Neural cell (in vitro differentiated cells): Measurements from ENCODE around the gene NEK5.

ENCODE experiments used
- CTCF ChIP-seq: fragments of 450-650 bp; IDR thresholded peaks from 2 replicates; pipeline ENCODE4 v1.5.1; 2014; ENCODE audit warnings: antibody characterized with exemption, mild to moderate bottlenecking, moderate library complexity; ENCODE audit not compliant: poor library complexity, severe bottlenecking
- EP300 ChIP-seq: fragments of 450-650 bp; conservative IDR thresholded peaks from 2 replicates; pipeline ENCODE4 v1.6.1; 2014; ENCODE audit warnings: antibody characterized with exemption, mild to moderate bottlenecking, moderate library complexity; ENCODE audit not compliant: poor library complexity, severe bottlenecking
- EZH2 ChIP-seq: fragments of 200-600, 300-800 bp; shearing (Covaris generic), sonication (generic); IDR thresholded peaks from 2 replicates; pipeline ENCODE4 v1.6.1; 2014; ENCODE audit warnings: antibody characterized with exemption, low read length, borderline replicate concordance, mild to moderate bottlenecking; ENCODE audit not compliant: insufficient read depth, poor library complexity, severe bottlenecking
- MXI1 ChIP-seq: fragments of 450-650 bp; conservative IDR thresholded peaks from 2 replicates; pipeline ENCODE4 v1.6.1; 2014; ENCODE audit warnings: antibody characterized with exemption, mild to moderate bottlenecking; ENCODE audit not compliant: poor library complexity, severe bottlenecking
- POLR2AphosphoS5 ChIP-seq: IDR thresholded peaks from 2 replicates; pipeline ENCODE4 v1.6.1; 2012
- RAD21 ChIP-seq: fragments of 450-650 bp; conservative IDR thresholded peaks from 2 replicates; pipeline ENCODE4 v1.6.1; 2014; ENCODE audit warnings: antibody characterized with exemption, mild to moderate bottlenecking, moderate library complexity
- REST ChIP-seq: IDR thresholded peaks from 2 replicates; pipeline ENCODE4 v1.6.1; 2012; ENCODE audit warnings: borderline replicate concordance
- TAF1 ChIP-seq: IDR thresholded peaks from 2 replicates; pipeline ENCODE4 v1.6.1; 2012; ENCODE audit warnings: low read depth

- no peak for TF ChIP-seq TAF1
- TF ChIP-seq EP300: no peak
- TF ChIP-seq RAD21: no peak
- TF ChIP-seq CTCF: no peak
- TF ChIP-seq REST: no peak
- TF ChIP-seq POLR2AphosphoS5: no peak
- TF ChIP-seq MXI1: no peak
- TF ChIP-seq EZH2: no peak
These were observed 124.2 kb downstream of the NEK5 start for GRCh38 chr13:52004511-52005170.
